Measurements from ENCODE around the gene QRSL1. TPM values are rescaled to one million over a fixed set of nuclear protein-coding genes. Genes with fewer than 3 reads are reported as not detected.

Gene QRSL1
- total RNA-seq, 1 donor from 2014 or later = 12.1 TPM

GRCh38 chr6:106715922-106716321 lies 86.5 kb downstream of the QRSL1 start:
- intact Hi-C loops (cut with DNase I) = no loop called here
- DNase-seq (ENCODE audit: low spot score) = no peak

- intact Hi-C loops (cut with DNase I) = no loop called here
- DNase-seq (ENCODE audit: low spot score) = no peak
Observed at GRCh38 chr6:106716966-106717365, 87.6 kb downstream of the QRSL1 start.

Other genes with a start within 250 kb of the QRSL1 start
- 10.4 TPM for gene RTN4IP1, start 80 bp upstream of the QRSL1 start, total RNA-seq

Measured in cardiac septum (tissue), 1 donor.